GM12864 (cell line): Measurements from ENCODE around the gene PIWIL4.
A peak's percentile ranks its signal among the peaks of the same experiment; 100 is the strongest.
"Not testable (repeated sequence)": the region's sequence is repeated elsewhere in the genome, so short reads cannot be mapped to it uniquely, and the experiment has no call there.

Source experiments
- DNase-seq: peaks from one replicate; pipeline ENCODE4 v3.0.0-alpha.2; 2011; ENCODE audit warnings: low read depth
- H3K4me3 ChIP-seq: 2 replicates; pipeline ENCODE4 v1.5.1; 2011; ENCODE audit warnings: mild to moderate bottlenecking, low read depth, low read length, control low read depth
- TF ChIP-seq, protein P1 (sequence below): IDR thresholded peaks from 2 replicates; pipeline ENCODE4 v1.5.1; 2011; ENCODE audit warnings: low read depth, mild to moderate bottlenecking, moderate library complexity, low read length, control low read depth, inconsistent platforms; ENCODE audit errors: missing control alignments

Gene PIWIL4

DNA sequence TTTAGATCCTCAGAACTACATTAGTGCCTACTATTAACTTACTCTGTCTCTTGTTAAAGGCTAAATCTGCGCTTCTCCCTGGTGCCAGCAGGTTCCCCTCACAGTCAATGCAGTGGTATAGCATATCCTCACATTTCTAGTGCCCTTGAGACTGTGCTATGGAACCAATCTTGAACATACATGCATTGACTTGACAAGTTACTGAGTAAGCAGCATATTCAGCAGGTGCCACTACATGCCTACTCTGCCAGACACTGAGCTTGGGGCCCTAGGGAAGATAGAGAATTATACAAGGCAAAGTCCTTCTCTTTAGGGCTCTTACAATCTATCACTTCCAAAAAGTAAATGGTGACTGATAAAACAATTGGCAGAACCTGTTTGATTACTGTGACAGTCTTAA, 20.3 kb upstream of the PIWIL4 start:
- TF ChIP-seq, protein P1, sequence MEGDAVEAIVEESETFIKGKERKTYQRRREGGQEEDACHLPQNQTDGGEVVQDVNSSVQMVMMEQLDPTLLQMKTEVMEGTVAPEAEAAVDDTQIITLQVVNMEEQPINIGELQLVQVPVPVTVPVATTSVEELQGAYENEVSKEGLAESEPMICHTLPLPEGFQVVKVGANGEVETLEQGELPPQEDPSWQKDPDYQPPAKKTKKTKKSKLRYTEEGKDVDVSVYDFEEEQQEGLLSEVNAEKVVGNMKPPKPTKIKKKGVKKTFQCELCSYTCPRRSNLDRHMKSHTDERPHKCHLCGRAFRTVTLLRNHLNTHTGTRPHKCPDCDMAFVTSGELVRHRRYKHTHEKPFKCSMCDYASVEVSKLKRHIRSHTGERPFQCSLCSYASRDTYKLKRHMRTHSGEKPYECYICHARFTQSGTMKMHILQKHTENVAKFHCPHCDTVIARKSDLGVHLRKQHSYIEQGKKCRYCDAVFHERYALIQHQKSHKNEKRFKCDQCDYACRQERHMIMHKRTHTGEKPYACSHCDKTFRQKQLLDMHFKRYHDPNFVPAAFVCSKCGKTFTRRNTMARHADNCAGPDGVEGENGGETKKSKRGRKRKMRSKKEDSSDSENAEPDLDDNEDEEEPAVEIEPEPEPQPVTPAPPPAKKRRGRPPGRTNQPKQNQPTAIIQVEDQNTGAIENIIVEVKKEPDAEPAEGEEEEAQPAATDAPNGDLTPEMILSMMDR = no peak
- H3K4me3 ChIP-seq = no peak overlapping the region
- DNase-seq = no peak

DNA sequence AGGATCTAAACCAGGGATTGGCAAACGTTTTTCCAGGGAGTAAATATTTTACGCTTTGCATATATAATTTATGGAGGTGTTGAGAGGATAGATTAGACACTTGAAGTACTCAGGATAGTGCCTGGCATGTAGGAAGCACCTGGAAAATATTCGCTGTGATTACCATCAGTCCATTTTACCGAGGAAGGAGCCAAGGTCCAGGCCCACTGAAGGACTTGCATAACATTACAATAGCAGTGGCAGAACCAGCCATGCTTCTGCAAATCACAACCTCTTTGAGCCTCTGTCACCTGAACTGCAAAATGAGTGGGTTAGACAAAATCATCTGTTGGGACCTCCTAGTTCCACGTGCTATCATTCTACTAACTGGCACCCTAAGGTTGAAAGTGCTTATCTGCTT, 18.0 kb upstream of the PIWIL4 start:
- TF ChIP-seq, protein P1 = no peak
- DNase-seq = no peak
- H3K4me3 ChIP-seq = no peak overlapping the region

DNA sequence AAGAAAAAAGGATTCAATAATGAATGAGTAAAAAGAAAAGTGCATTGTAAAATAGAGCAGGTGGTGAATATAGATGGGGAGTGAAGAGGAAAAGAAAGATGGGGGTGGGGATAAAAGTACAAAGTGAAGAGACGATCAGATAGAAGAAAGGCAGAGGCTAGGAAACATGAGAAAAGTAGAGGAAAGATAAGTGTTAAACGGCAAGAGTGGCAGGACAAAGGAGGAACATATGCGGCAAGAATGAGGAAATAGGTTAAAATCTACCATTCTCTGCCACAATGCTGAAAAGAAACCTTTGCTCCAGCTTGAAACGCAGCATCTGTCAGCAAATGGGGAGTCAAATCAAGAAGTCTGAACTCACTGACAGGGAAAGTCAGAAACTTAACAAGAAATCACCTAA, 16.7 kb upstream of the PIWIL4 start:
- TF ChIP-seq, protein P1 = no peak
- no peak overlapping the region for H3K4me3 ChIP-seq
- peak; percentile 2 for DNase-seq

DNA sequence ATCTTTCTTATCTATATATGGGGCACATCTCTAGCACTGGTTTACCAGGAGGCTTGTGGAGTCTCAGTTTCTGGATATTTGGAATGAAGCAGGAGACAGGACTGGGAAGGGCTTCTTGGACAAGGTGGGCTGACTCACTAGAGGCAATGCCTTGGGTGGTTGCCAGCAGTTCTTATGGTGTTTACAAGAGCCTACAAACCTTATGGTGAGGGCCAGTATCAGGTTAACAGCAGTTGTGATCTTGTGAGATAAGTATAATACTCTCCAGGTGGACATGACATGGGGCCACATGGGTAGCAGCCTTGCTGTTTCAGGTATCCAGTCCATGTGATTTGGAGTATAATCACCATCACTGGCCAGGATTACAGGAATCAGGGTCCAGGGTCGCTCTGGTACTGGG, 13.2 kb upstream of the PIWIL4 start:
- TF ChIP-seq, protein P1 = no peak
- no peak for DNase-seq
- no peak overlapping the region for H3K4me3 ChIP-seq

DNA sequence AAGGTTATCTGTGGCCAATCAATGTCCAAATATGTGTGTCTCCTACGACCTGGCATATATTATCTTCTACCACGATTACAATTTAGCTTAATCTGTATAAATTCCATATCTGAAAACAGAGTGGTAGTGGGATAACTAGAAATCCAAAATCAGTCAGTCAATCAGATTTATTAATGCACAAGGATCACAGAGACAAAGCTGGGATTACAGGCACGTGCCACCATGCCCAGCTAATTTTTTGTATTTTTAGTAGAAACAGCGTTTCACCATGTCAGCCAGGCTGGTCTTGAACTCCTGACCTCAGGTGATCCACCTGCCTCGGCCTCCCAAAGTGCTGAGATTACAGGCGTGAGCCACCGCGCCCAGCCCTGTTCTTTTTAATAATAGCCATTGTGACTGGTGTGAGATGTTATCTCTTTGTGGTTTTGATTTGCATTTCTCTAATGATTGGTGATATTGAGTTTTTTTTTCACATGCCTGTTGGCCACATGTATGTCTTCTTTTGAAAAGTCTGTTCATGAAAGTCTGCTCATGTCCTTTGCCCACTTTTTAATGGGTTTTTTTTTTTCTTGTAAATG, 11.3 kb upstream of the PIWIL4 start:
- H3K4me3 ChIP-seq, DNase-seq: not testable (repeated sequence)

DNA sequence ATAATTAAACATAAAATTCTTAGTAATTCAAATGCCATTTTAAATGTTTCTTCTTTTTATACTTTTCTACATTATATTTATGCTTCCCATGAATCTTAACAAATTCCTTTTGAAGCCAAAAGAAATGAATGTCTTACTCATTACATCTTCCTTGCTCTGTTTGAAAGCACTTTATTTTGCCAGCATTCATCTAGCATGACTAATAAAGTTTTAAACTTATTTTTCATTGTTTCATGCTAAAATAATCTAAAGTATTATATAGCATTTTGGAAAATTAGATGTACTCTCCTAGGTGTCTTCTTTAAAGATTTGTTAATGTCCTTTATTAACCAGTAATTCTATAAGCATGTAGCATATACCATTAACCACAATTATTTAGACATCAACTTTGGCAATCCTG, 9.7 kb upstream of the PIWIL4 start:
- no peak overlapping the region for H3K4me3 ChIP-seq

DNA sequence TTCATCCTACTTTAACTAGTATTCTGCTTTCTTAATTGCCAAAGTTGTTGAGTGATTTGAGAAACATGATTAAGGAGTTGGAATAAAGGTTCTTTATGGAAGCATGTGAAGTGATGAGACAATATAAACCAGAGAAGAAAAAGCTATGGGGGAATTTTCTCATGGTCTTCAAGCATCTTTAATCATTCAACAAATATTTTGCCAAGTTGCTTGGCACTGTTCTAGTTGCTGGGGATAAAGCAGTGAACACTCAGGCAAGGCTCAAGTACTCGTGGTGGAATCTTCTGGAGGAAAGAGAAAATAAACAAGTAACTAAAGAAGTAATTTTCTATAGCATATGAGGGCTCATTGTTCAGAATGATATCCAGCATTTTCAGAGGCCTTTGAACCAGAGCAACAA, 9.2 kb upstream of the PIWIL4 start:
- TF ChIP-seq, protein P1 = no peak
- no peak overlapping the region for H3K4me3 ChIP-seq
- DNase-seq = no peak

More for the DNA sequence above, 9.7 kb upstream of the PIWIL4 start:
- no peak for DNase-seq
- TF ChIP-seq, protein P1 = no peak
